Activated CD4-positive, alpha-beta T cell treated with anti-CD3 and anti-CD28 coated beads for 48 hours (primary cell): ENCODE data around the gene CELA2A.

ENCODE experiments used
- DNase-seq: peaks from one replicate; pipeline ENCODE4 v3.0.0-alpha.2; 2020

The CELA2A gene

GRCh38 chr1:15456313-15456954, at the start of gene CELA2A:
TSS of gene CELA2A (plus strand) at chr1:15456732. CDS start at chr1:15456754, 22 bp downstream.
- no peak for DNase-seq

GRCh38 chr1:15407580-15407979, 49.0 kb upstream of the CELA2A start:
- no peak for DNase-seq

GRCh38 chr1:15408890-15409387, 47.6 kb upstream of the CELA2A start:
- DNase-seq = no peak

GRCh38 chr1:15409388-15410222, 46.9 kb upstream of the CELA2A start, which contains the start of gene EFHD2:
TSS of gene EFHD2 (plus strand) at chr1:15409888. CDS start at chr1:15409972, 84 bp downstream.
- DNase-seq = peak; percentile 88

- DNase-seq = peak; percentile 30
These were observed 46.2 kb upstream of the CELA2A start for GRCh38 chr1:15410223-15410883.

- DNase-seq = peak; percentile 28
These were observed 45.7 kb upstream of the CELA2A start for GRCh38 chr1:15410884-15411245.

- DNase-seq = peak; percentile 48
These were observed 44.9 kb upstream of the CELA2A start for GRCh38 chr1:15411593-15412137.

- DNase-seq = peak; percentile 71
These were observed 44.2 kb upstream of the CELA2A start for GRCh38 chr1:15412175-15412800.

GRCh38 chr1:15412843-15413242, 43.7 kb upstream of the CELA2A start:
- no peak for DNase-seq

GRCh38 chr1:15413563-15414444, 42.7 kb upstream of the CELA2A start:
- DNase-seq = no peak

GRCh38 chr1:15414445-15414983, 42.0 kb upstream of the CELA2A start:
- DNase-seq = no peak

GRCh38 chr1:15417059-15417934, 39.2 kb upstream of the CELA2A start:
- peak; percentile 51 for DNase-seq

- no peak for DNase-seq
These were observed 37.6 kb upstream of the CELA2A start for GRCh38 chr1:15418806-15419515.

GRCh38 chr1:15420853-15421465, 35.6 kb upstream of the CELA2A start:
- DNase-seq = no peak

- DNase-seq = no peak
These were observed 33.7 kb upstream of the CELA2A start for GRCh38 chr1:15422871-15423270.

- DNase-seq = no peak
These were observed 33.0 kb upstream of the CELA2A start for GRCh38 chr1:15423355-15424077.

- DNase-seq = no peak
These were observed 32.3 kb upstream of the CELA2A start for GRCh38 chr1:15424146-15424667.

GRCh38 chr1:15424981-15425380, 31.6 kb upstream of the CELA2A start:
- no peak for DNase-seq
